BLaER1 treated with 17β-estradiol and CSF1 and Interleukin-3, amounts not matched to agents 10 nM and 100 nM (cell line): Measurements from ENCODE around the gene FAM149B1.

ENCODE experiments used
- H3K27ac ChIP-seq, 11 experiments: shearing (Covaris generic); formaldehyde crosslinking; 2 replicates each; pipeline ENCODE4 v1.8.1; 2022
- H3K27me3 ChIP-seq, 11 experiments: shearing (Covaris generic); formaldehyde crosslinking; 2 replicates each; pipeline ENCODE4 v1.8.1; 2022
- H3K36me3 ChIP-seq, 11 experiments: shearing (Covaris generic); formaldehyde crosslinking; 2 replicates each; pipeline ENCODE4 v1.8.1; 2022
- H3K4me1 ChIP-seq, 10 experiments: shearing (Covaris generic); formaldehyde crosslinking; 2 replicates each; pipeline ENCODE4 v1.8.1; 2022
- H3K4me2 ChIP-seq, 11 experiments: shearing (Covaris generic); formaldehyde crosslinking; 2 replicates each; pipeline ENCODE4 v1.8.1; 2022
- H3K4me3 ChIP-seq, 10 experiments: shearing (Covaris generic); formaldehyde crosslinking; 2 replicates each; pipeline ENCODE4 v1.8.1; 2022
- H3K9ac ChIP-seq, 11 experiments: shearing (Covaris generic); formaldehyde crosslinking; 2 replicates each; pipeline ENCODE4 v1.8.1; 2022
- H3K9me3 ChIP-seq, 11 experiments: shearing (Covaris generic); formaldehyde crosslinking; replicated peaks in 1 of 11; 2 replicates each; pipeline ENCODE4 v1.8.1; 2022
- H4K20me1 ChIP-seq, 11 experiments: shearing (Covaris generic); formaldehyde crosslinking; 2 replicates each; pipeline ENCODE4 v1.8.1; 2022
- Cebpa-rat ChIP-seq, 11 experiments: shearing (Covaris generic); IDR thresholded peaks; 2 replicates each; pipeline ENCODE4 v1.8.1; 2022

The FAM149B1 gene

GRCh38 chr10:73211106-73211811, 43.3 kb downstream of the FAM149B1 start:
- H3K4me2 ChIP-seq, result no peak overlapping the region
- no peaks in the 10 kb centered on the region; a peak in 1 of 20 replicates for H3K4me1 ChIP-seq
- no peaks in the 10 kb centered on the region for H3K27me3 ChIP-seq
- peaks cover 6 to 13% (median 9%) of the 10 kb centered on the region in 11 experiments; a peak in 21 of 22 replicates for H3K9me3 ChIP-seq
- H3K9ac ChIP-seq, result no peak overlapping the region
- H3K36me3 ChIP-seq, result peaks cover 14 to 99% (median 37%) of the 10 kb centered on the region in 11 experiments; a peak in 21 of 22 replicates
- no peaks in the 10 kb centered on the region for H4K20me1 ChIP-seq
- TF ChIP-seq Cebpa-rat (IDR thresholded peaks at IDR 0.05), result no peak
- H3K4me3 ChIP-seq, result no peak overlapping the region
- H3K27ac ChIP-seq, result no peak overlapping the region

GRCh38 chr10:73215749-73216148, 47.8 kb downstream of the FAM149B1 start:
- Histone ChIP-seq H3K4me2 (no peak overlapping the region), H4K20me1 (no peaks in the 10 kb centered on the region), H3K27ac (no peak overlapping the region), H3K27me3 (no peaks in the 10 kb centered on the region), H3K4me1 (no peaks in the 10 kb centered on the region), H3K4me3 (no peak overlapping the region), H3K9ac (no peak overlapping the region), H3K36me3 (peaks cover 25 to 98% (median 46%) of the 10 kb centered on the region in 11 experiments), H3K9me3 (peaks cover 0 to 21% (median 12%) of the 10 kb centered on the region in 11 experiments; a peak in 13 of 22 replicates)
- no peak for TF ChIP-seq Cebpa-rat (IDR thresholded peaks at IDR 0.05)

DNA sequence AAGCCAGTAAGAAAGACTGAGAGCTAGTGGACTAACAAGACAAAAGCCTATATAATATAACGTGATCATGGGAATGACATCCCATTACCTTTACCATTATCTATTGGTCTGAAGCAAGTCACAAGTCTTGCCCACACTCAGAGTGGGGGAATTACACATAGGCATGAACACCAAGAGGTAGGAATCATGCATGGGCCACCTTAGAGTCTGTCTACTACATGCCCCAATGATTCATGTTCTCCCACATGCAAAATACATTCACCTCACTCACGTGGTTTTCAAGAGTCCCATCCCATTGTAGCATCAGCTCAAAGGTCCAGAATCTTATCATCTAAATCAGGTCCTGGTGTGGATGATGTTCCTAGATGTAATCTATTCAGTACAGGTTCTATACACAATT, 49.7 kb downstream of the FAM149B1 start:
- H3K9me3 ChIP-seq, result peaks cover 0 to 21% (median 12%) of the 10 kb centered on the region in 11 experiments; a peak in 13 of 22 replicates
- no peak overlapping the region for H3K4me3 ChIP-seq
- no peak overlapping the region for H3K4me2 ChIP-seq
- no peaks in the 10 kb centered on the region for H3K4me1 ChIP-seq
- no peak overlapping the region for H3K9ac ChIP-seq
- peaks cover 27 to 88% (median 42%) of the 10 kb centered on the region in 11 experiments for H3K36me3 ChIP-seq
- no peaks in the 10 kb centered on the region for H3K27me3 ChIP-seq
- H4K20me1 ChIP-seq, result no peaks in the 10 kb centered on the region
- no peak overlapping the region for H3K27ac ChIP-seq
- no peak for TF ChIP-seq Cebpa-rat (IDR thresholded peaks at IDR 0.05)

- H3K9me3 ChIP-seq, result peaks cover 0 to 21% (median 12%) of the 10 kb centered on the region in 11 experiments; a peak in 13 of 22 replicates
- H3K4me3 ChIP-seq, result no peak overlapping the region
- H4K20me1 ChIP-seq, result no peaks in the 10 kb centered on the region
- no peak overlapping the region for H3K27ac ChIP-seq
- no peaks in the 10 kb centered on the region for H3K4me1 ChIP-seq
- peaks cover 24 to 88% (median 42%) of the 10 kb centered on the region in 11 experiments for H3K36me3 ChIP-seq
- no peak for TF ChIP-seq Cebpa-rat (IDR thresholded peaks at IDR 0.05)
- H3K9ac ChIP-seq, result no peak overlapping the region
- no peaks in the 10 kb centered on the region for H3K27me3 ChIP-seq
- no peak overlapping the region for H3K4me2 ChIP-seq
These were observed 50.7 kb downstream of the FAM149B1 start for GRCh38 chr10:73218431-73219191.

DNA sequence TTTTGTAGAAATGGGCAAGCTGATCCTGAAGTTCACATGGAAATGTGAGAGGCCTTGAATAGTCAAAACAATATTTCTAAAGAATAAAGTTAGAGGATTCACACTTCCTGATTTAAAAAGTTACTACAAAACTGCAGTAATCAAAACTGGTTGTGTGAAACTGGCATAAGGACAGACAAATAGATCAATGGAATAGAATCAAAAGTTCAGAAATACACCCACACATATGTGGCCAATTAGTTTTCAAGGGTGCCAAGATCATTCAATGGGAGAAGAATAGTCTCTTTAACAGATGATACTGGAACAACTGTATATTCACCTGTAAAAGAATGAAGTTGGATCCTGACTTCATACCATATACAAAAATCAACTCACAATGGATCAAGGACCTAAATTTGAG, 51.5 kb downstream of the FAM149B1 start:
- Histone ChIP-seq H3K27ac (no peak overlapping the region), H4K20me1 (no peaks in the 10 kb centered on the region), H3K4me1 (no peaks in the 10 kb centered on the region), H3K9me3 (peaks cover 0 to 21% (median 12%) of the 10 kb centered on the region in 11 experiments; a peak in 13 of 22 replicates), H3K4me2 (no peak overlapping the region), H3K27me3 (no peaks in the 10 kb centered on the region), H3K9ac (no peak overlapping the region), H3K4me3 (no peak overlapping the region), H3K36me3 (peaks cover 24 to 85% (median 39%) of the 10 kb centered on the region in 11 experiments)
- no peak for TF ChIP-seq Cebpa-rat (IDR thresholded peaks at IDR 0.05)

- Histone ChIP-seq H3K4me1 (peaks cover 0 to 10% (median 0%) of the 10 kb centered on the region in 10 experiments; a peak in 5 of 20 replicates), H3K4me2 (no peak overlapping the region), H3K9ac (no peak overlapping the region), H3K9me3 (peaks cover 0 to 18% (median 9%) of the 10 kb centered on the region in 11 experiments; a peak in 12 of 22 replicates), H3K4me3 (no peak overlapping the region), H3K27ac (no peak overlapping the region), H4K20me1 (no peaks in the 10 kb centered on the region), H3K27me3 (no peaks in the 10 kb centered on the region), H3K36me3 (peaks cover 24 to 71% (median 32%) of the 10 kb centered on the region in 11 experiments)
- TF ChIP-seq Cebpa-rat (IDR thresholded peaks at IDR 0.05), result 0 out of 22 replicates have a peak, but pooled peaks of 1 of the 11 experiments have one; percentile 7
These were observed 53.1 kb downstream of the FAM149B1 start for GRCh38 chr10:73220989-73221388.

DNA sequence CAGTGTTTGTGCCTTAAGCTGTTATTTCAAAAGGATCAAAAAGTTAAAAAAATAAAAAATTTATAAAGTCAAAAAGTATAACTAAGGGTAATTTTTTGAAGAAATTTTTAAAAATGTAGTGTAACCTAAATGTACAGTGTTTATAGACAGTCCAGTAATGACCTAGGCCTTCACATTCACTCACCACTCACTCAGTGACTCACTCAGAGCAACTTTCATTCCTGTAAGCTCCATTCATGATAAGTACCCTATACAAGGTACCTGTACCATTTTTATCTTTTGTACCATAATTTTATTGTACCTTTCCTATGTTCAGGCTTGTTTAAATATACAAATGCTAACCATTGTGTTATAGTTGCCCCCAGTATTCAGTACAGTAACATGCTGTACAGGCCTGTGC, 57.6 kb downstream of the FAM149B1 start:
- Histone ChIP-seq H3K36me3 (peaks cover 6 to 26% (median 15%) of the 10 kb centered on the region in 11 experiments; a peak in 18 of 22 replicates), H4K20me1 (no peaks in the 10 kb centered on the region), H3K4me3 (no peak overlapping the region), H3K4me2 (no peak overlapping the region), H3K9ac (no peak overlapping the region), H3K27ac (no peak overlapping the region), H3K9me3 (no peaks in the 10 kb centered on the region), H3K27me3 (no peaks in the 10 kb centered on the region), H3K4me1 (peaks cover 0 to 49% (median 18%) of the 10 kb centered on the region in 10 experiments; a peak in 12 of 20 replicates)
- TF ChIP-seq Cebpa-rat (IDR thresholded peaks at IDR 0.05), result no peak

- Histone ChIP-seq H3K4me2 (peak overlapping the region in 2 of 11 experiments; percentile 79 to 84; a peak in 3 of 22 replicates), H3K4me1 (peaks cover 0 to 54% (median 18%) of the 10 kb centered on the region in 10 experiments; a peak in 12 of 20 replicates), H3K27me3 (no peaks in the 10 kb centered on the region), H3K9ac (no peak overlapping the region), H3K4me3 (no peak overlapping the region), H4K20me1 (no peaks in the 10 kb centered on the region), H3K36me3 (peaks cover 11 to 37% (median 22%) of the 10 kb centered on the region in 11 experiments; a peak in 18 of 22 replicates), H3K27ac (no peak overlapping the region), H3K9me3 (no peaks in the 10 kb centered on the region)
- no peak for TF ChIP-seq Cebpa-rat (IDR thresholded peaks at IDR 0.05)
These were observed 58.7 kb downstream of the FAM149B1 start for GRCh38 chr10:73226663-73227062.

GRCh38 chr10:73228247-73228646, 60.3 kb downstream of the FAM149B1 start:
- Histone ChIP-seq H3K4me1 (peaks cover 0 to 54% (median 18%) of the 10 kb centered on the region in 10 experiments; a peak in 12 of 20 replicates), H3K27me3 (no peaks in the 10 kb centered on the region), H3K4me3 (no peak overlapping the region), H3K4me2 (peak overlapping the region in 7 of 11 experiments; percentile 19 to 84 (median 64); a peak in 12 of 22 replicates), H4K20me1 (no peaks in the 10 kb centered on the region), H3K27ac (peak overlapping the region in 5 of 11 experiments; percentile 34 to 76 (median 54); a peak in 8 of 22 replicates), H3K36me3 (peaks cover 21 to 53% (median 35%) of the 10 kb centered on the region in 11 experiments; a peak in 21 of 22 replicates), H3K9me3 (no peaks in the 10 kb centered on the region), H3K9ac (peak overlapping the region in 2 of 11 experiments; percentile 32 to 37; a peak in 2 of 22 replicates)
- TF ChIP-seq Cebpa-rat (IDR thresholded peaks at IDR 0.05), result no peak
